Natural killer cell (primary cell): Measurements from ENCODE around the gene SAMD15. TPM values are rescaled to one million over a fixed set of nuclear protein-coding genes. Genes with fewer than 3 reads are reported as not detected.

Experiments
- ATAC-seq, 3 donors: fragments of 150-1000 bp in 2 of 3; fragments of 200-7000 bp in 1 of 3; cut with Tn5 transposase; 1 replicate in 1 of 3; 2 replicates in 2 of 3; pipeline ENCODE4 v1.10.0; 2021; ENCODE audit warnings: mild to moderate bottlenecking in 2 of 3, moderate library complexity in 2 of 3
- DNase-seq, 2 donors: peaks; one replicate each; pipeline versions ENCODE4 v3.0.0 to v3.0.0-alpha.2; 2013 to 2021; ENCODE audit warnings: mixed read lengths in 1 of 2
- H3K27ac ChIP-seq: one replicate; pipeline ENCODE4 v1.5.1; 2013; ENCODE audit warnings: mild to moderate bottlenecking, low read length
- H3K27me3 ChIP-seq: one replicate; pipeline ENCODE4 v1.6.1; 2013; ENCODE audit warnings: low read length; ENCODE audit not compliant: control insufficient read depth, insufficient read depth
- H3K36me3 ChIP-seq: one replicate; pipeline ENCODE4 v1.6.1; 2013; ENCODE audit warnings: low read length; ENCODE audit not compliant: control insufficient read depth, insufficient read depth
- H3K4me1 ChIP-seq: one replicate; pipeline ENCODE4 v1.6.1; 2013; ENCODE audit warnings: low read length; ENCODE audit not compliant: control insufficient read depth, insufficient read depth
- H3K4me3 ChIP-seq: one replicate; pipeline ENCODE4 v1.5.1; 2013; ENCODE audit warnings: low read length
- H3K9me3 ChIP-seq: one replicate; pipeline ENCODE4 v1.6.1; 2013; ENCODE audit warnings: low read length; ENCODE audit not compliant: control insufficient read depth, insufficient read depth
- H3K27ac Mint-ChIP-seq, 2 donors: one replicate each; pipeline ENCODE4 v1.8.0; 2022; ENCODE audit warnings: mild to moderate bottlenecking in 2 of 2, mixed read lengths in 2 of 2, moderate library complexity in 1 of 2
- H3K27me3 Mint-ChIP-seq, 2 donors: one replicate each; pipeline ENCODE4 v1.8.0; 2022; ENCODE audit warnings: low read depth in 2 of 2, mixed read lengths in 2 of 2
- H3K36me3 Mint-ChIP-seq: one replicate; pipeline ENCODE4 v1.8.0; 2022; ENCODE audit warnings: mixed read lengths
- H3K4me1 Mint-ChIP-seq, 2 donors: one replicate each; pipeline ENCODE4 v1.8.0; 2022; ENCODE audit warnings: mixed read lengths in 2 of 2
- H3K4me3 Mint-ChIP-seq: one replicate; pipeline ENCODE4 v1.8.0; 2022; ENCODE audit warnings: mild to moderate bottlenecking, moderate library complexity, mixed read lengths
- H3K9me3 Mint-ChIP-seq, 2 donors: one replicate each; pipeline ENCODE4 v1.8.0; 2022; ENCODE audit warnings: mixed read lengths in 2 of 2
- WGBS: methylation state at CpG from one replicate; pipeline ENCODE4 v1.1.7; 2013; ENCODE audit warnings: missing lambda C conversion rate; ENCODE audit not compliant: insufficient coverage; 5-methylcytosine and 5-hydroxymethylcytosine counted together
- intact Hi-C: fragments of 100-400 bp; cut with micrococcal nuclease; formaldehyde crosslinking; loops from one replicate; pipeline ENCODE4 v1.14.2; 2022
- total RNA-seq, 4 donors: library from RNA; stranded (reverse); fragments of 120-200 nt in 1 of 4; gene quantifications; one replicate each; pipeline versions ENCODE4 v1.2.3 to v1.2.4, GENCODE V29; 2013 to 2022
- TF ChIP-seq, protein P1 (sequence below): fragments of 200-600 bp; IDR thresholded peaks from one replicate; pipeline ENCODE4 v1.8.0; 2022; ENCODE audit warnings: antibody characterized with exemption

Gene SAMD15
- total RNA-seq, 3 donors from 2014 or later (not counting 1 experiment from before 2014, with no cell fraction given) = 0.09 to 0.54 (median 0.40) TPM

DNA sequence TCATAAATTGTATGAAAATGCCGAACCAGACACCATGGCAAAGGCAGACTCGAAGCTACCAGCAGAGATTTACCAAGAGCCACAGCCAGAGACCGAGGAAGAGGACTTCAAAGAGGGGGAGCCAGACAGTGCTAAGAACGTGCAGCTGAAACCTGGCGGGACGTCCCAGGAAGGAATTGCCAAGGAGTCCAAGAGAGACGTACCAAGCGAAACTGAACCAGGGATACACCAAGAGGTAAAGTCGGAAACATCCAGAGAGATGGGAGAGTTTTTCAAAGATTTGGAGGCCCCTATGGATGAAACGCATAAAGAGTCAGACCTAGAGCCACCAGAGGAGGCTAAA, 294 bp downstream of the SAMD15 start:
- TF ChIP-seq, protein P1, sequence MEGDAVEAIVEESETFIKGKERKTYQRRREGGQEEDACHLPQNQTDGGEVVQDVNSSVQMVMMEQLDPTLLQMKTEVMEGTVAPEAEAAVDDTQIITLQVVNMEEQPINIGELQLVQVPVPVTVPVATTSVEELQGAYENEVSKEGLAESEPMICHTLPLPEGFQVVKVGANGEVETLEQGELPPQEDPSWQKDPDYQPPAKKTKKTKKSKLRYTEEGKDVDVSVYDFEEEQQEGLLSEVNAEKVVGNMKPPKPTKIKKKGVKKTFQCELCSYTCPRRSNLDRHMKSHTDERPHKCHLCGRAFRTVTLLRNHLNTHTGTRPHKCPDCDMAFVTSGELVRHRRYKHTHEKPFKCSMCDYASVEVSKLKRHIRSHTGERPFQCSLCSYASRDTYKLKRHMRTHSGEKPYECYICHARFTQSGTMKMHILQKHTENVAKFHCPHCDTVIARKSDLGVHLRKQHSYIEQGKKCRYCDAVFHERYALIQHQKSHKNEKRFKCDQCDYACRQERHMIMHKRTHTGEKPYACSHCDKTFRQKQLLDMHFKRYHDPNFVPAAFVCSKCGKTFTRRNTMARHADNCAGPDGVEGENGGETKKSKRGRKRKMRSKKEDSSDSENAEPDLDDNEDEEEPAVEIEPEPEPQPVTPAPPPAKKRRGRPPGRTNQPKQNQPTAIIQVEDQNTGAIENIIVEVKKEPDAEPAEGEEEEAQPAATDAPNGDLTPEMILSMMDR = no peak
- intact Hi-C loops = loop anchor here (1.0 to 2.0 kb wide), 3 partner anchors 57 to 279 kb away; partner anchors contain the start of genes CIPC, GSTZ1, POMT2 and VIPAS39
- H3K27ac ChIP-seq = peak overlapping the region; percentile 66
- Mint-ChIP-seq H3K4me1 (peaks cover 26 to 28% of the 10 kb centered on the region in 2 donors), H3K36me3 (no peaks in the 10 kb centered on the region), H3K9me3 (no peaks in the 10 kb centered on the region), H3K4me3 (no peak overlapping the region), H3K27ac (no peak overlapping the region), H3K27me3 (peaks cover 0 to 2% of the 10 kb centered on the region in 2 donors)
- ATAC-seq (peak in 1 of 3 donors; percentile 0), DNase-seq (no peak)
- H3K4me3 ChIP-seq = peak overlapping the region; percentile 96
- no peaks in the 10 kb centered on the region for H3K27me3 ChIP-seq
- 18% methylated on average over 10 of the region's 10 CpGs for WGBS
- H3K4me1 ChIP-seq = peaks cover 13% of the 10 kb centered on the region
- H3K36me3 ChIP-seq = no peaks in the 10 kb centered on the region
- H3K9me3 ChIP-seq = no peaks in the 10 kb centered on the region

GRCh38 chr14:77378701-77379100, 1.5 kb downstream of the SAMD15 start:
- Mint-ChIP-seq H3K4me3 (no peak overlapping the region), H3K27me3 (peaks cover 0 to 2% of the 10 kb centered on the region in 2 donors), H3K9me3 (no peaks in the 10 kb centered on the region), H3K27ac (no peak overlapping the region), H3K36me3 (no peaks in the 10 kb centered on the region), H3K4me1 (peaks cover 19 to 28% of the 10 kb centered on the region in 2 donors)
- TF ChIP-seq, protein P1 = no peak
- DNase-seq = no peak
- H3K27ac ChIP-seq = no peak overlapping the region
- peaks cover 13% of the 10 kb centered on the region for H3K4me1 ChIP-seq
- H3K27me3 ChIP-seq = no peaks in the 10 kb centered on the region
- intact Hi-C loops = no loop called here
- H3K4me3 ChIP-seq = no peak overlapping the region
- WGBS = 97% methylated on average over 6 of the region's 6 CpGs
- no peak for ATAC-seq
- H3K36me3 ChIP-seq = no peaks in the 10 kb centered on the region
- H3K9me3 ChIP-seq = no peaks in the 10 kb centered on the region

- Mint-ChIP-seq H3K27ac (no peak overlapping the region), H3K27me3 (peaks cover 0 to 6% of the 10 kb centered on the region in 2 donors), H3K9me3 (no peaks in the 10 kb centered on the region), H3K4me3 (no peak overlapping the region), H3K4me1 (no peaks in the 10 kb centered on the region), H3K36me3 (no peaks in the 10 kb centered on the region)
- H3K36me3 ChIP-seq = no peaks in the 10 kb centered on the region
- H3K27ac ChIP-seq = no peak overlapping the region
- no peaks in the 10 kb centered on the region for H3K27me3 ChIP-seq
- no peaks in the 10 kb centered on the region for H3K9me3 ChIP-seq
- intact Hi-C loops = no loop called here
- DNase-seq = no peak
- no peak for ATAC-seq
- H3K4me1 ChIP-seq = no peaks in the 10 kb centered on the region
- no peak overlapping the region for H3K4me3 ChIP-seq
- TF ChIP-seq, protein P1 = no peak
- 90% methylated on average over 4 of the region's 4 CpGs for WGBS
Measured at GRCh38 chr14:77390188-77390587, 13.0 kb downstream of the SAMD15 start.

DNA sequence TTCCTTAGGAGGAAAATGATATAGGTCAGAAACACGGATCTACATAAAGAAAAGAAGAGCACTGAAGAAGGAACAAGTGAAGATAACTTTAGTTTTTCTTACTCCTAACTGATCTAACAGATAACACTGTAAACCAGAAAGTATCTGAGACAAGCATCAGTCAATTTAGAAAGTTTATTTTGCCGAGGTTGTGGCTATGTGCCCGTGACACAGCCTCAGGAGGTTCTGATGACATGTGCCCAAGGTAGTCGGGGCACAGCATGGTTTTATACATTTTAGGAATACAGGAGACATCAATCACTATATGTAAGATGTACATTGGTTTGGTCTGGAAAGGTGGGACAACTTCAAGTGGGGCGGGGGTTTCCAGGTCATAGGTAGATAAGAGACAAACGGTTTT, 23.0 kb downstream of the SAMD15 start:
- 71% methylated on average over 5 of the region's 6 CpGs for WGBS
- no peak for DNase-seq

More for the DNA sequence above, 23.0 kb downstream of the SAMD15 start:
- H3K36me3 Mint-ChIP-seq = no peaks in the 10 kb centered on the region
- no peaks in the 10 kb centered on the region for H3K27me3 Mint-ChIP-seq
- no peak for ATAC-seq
- no peak overlapping the region for H3K27ac Mint-ChIP-seq
- TF ChIP-seq, protein P1 = no peak
- H3K9me3 Mint-ChIP-seq = no peaks in the 10 kb centered on the region
- Histone ChIP-seq H3K27ac (no peak overlapping the region), H3K27me3 (no peaks in the 10 kb centered on the region), H3K9me3 (no peaks in the 10 kb centered on the region), H3K4me3 (no peak overlapping the region), H3K36me3 (no peaks in the 10 kb centered on the region), H3K4me1 (no peaks in the 10 kb centered on the region)
- intact Hi-C loops = no loop called here
- no peak overlapping the region for H3K4me3 Mint-ChIP-seq
- no peaks in the 10 kb centered on the region for H3K4me1 Mint-ChIP-seq
